OCI-LY1 (cell line): ENCODE results near the gene PTPRM.

Source experiments
- H2AFZ ChIP-seq: fragments of 200-600 bp; sonication (generic), shearing (Covaris generic); 2 replicates; pipeline ENCODE4 v1.6.0; 2014; ENCODE audit warnings: antibody characterized with exemption, mild to moderate bottlenecking, low read length
- H3F3A ChIP-seq: fragments of 200-600 bp; sonication (generic), shearing (Covaris generic); 2 replicates; pipeline ENCODE4 v1.6.0; 2014; ENCODE audit warnings: mild to moderate bottlenecking, antibody characterized with exemption, low read length, moderate library complexity; ENCODE audit not compliant: insufficient read depth
- H3K27ac ChIP-seq: fragments of 200-600 bp; sonication (generic); 2 replicates; pipeline ENCODE4 v1.5.1; 2014; ENCODE audit warnings: low read length, mixed run types, mild to moderate bottlenecking, low read depth; ENCODE audit not compliant: poor library complexity, severe bottlenecking
- H3K27me3 ChIP-seq: fragments of 200-600 bp; sonication (generic); 2 replicates; pipeline ENCODE4 v1.6.0; 2014; ENCODE audit warnings: antibody characterized with exemption, mild to moderate bottlenecking, low read length, moderate library complexity; ENCODE audit not compliant: insufficient read depth
- H3K36me3 ChIP-seq: fragments of 200-600 bp; sonication (generic); 2 replicates; pipeline ENCODE4 v1.6.1; 2014; ENCODE audit warnings: mild to moderate bottlenecking, antibody characterized with exemption, low read length, moderate library complexity, mixed read lengths; ENCODE audit not compliant: insufficient read depth
- H3K4me1 ChIP-seq: fragments of 200-600 bp; sonication (generic); 2 replicates; pipeline ENCODE4 v1.5.1; 2014; ENCODE audit warnings: mild to moderate bottlenecking, low read length, moderate library complexity; ENCODE audit not compliant: insufficient read depth, severe bottlenecking
- H3K4me2 ChIP-seq: fragments of 200-600 bp; sonication (generic), shearing (Covaris generic); 2 replicates; pipeline ENCODE4 v1.6.1; 2014; ENCODE audit warnings: low read length
- H3K4me3 ChIP-seq: fragments of 200-600 bp; sonication (generic); 2 replicates; pipeline ENCODE4 v1.5.1; 2014; ENCODE audit warnings: low read length, low read depth, mild to moderate bottlenecking, mixed read lengths; ENCODE audit not compliant: poor library complexity, severe bottlenecking
- H3K79me2 ChIP-seq: fragments of 200-600 bp; shearing (Covaris generic); 2 replicates; pipeline ENCODE4 v1.6.1; 2016; ENCODE audit warnings: mixed run types, low read length, mixed read lengths; ENCODE audit not compliant: insufficient read depth
- H3K9ac ChIP-seq: fragments of 200-600 bp; sonication (generic), shearing (Covaris generic); 2 replicates; pipeline ENCODE4 v1.6.1; 2014; ENCODE audit warnings: mild to moderate bottlenecking, low read length, mixed read lengths
- H3K9me2 ChIP-seq: fragments of 200-600 bp; sonication (generic), shearing (Covaris generic); 2 replicates; pipeline ENCODE4 v1.6.1; 2014; ENCODE audit warnings: low read depth, mild to moderate bottlenecking, low read length, mixed read lengths
- H3K9me3 ChIP-seq: fragments of 200-600 bp; shearing (Covaris generic); 2 replicates; pipeline ENCODE4 v1.6.1; 2014; ENCODE audit warnings: low read length, mixed read lengths
- H4K20me1 ChIP-seq: fragments of 200-600 bp; sonication (generic), shearing (Covaris generic); 2 replicates; pipeline ENCODE4 v1.6.0; 2016; ENCODE audit warnings: mild to moderate bottlenecking, low read length; ENCODE audit not compliant: insufficient read depth
- CTCF ChIP-seq: fragments of 200-600 bp; sonication (generic), shearing (Covaris generic); IDR thresholded peaks from 2 replicates; pipeline ENCODE4 v1.5.1; 2017; ENCODE audit warnings: mild to moderate bottlenecking, antibody characterized with exemption, low read length, moderate library complexity, mixed read lengths
- EZH2 ChIP-seq: fragments of 200-600 bp; sonication (generic), shearing (Covaris generic); IDR thresholded peaks from 2 replicates; pipeline ENCODE4 v1.8.0; 2017; ENCODE audit warnings: borderline replicate concordance, mixed run types, mild to moderate bottlenecking, antibody characterized with exemption, low read length, moderate library complexity, mixed read lengths

Gene PTPRM

GRCh38 chr18:8358033-8358765 lies 791.1 kb downstream of the PTPRM start:
- Histone ChIP-seq H3K27ac (no peak overlapping the region), H3K9me2 (no peaks in the 10 kb centered on the region), H3K4me1 (no peaks in the 10 kb centered on the region), H3K27me3 (no peaks in the 10 kb centered on the region), H3K4me2 (no peak overlapping the region), H3K79me2 (no peaks in the 10 kb centered on the region), H3K4me3 (no peak overlapping the region), H3K9ac (no peak overlapping the region), H2AFZ (no peak overlapping the region), H3K9me3 (no peaks in the 10 kb centered on the region), H3K36me3 (no peaks in the 10 kb centered on the region), H3F3A (no peaks in the 10 kb centered on the region), H4K20me1 (no peaks in the 10 kb centered on the region)
- no peak for TF ChIP-seq EZH2
- TF ChIP-seq CTCF = no peak

GRCh38 chr18:8359076-8359475 lies 792.0 kb downstream of the PTPRM start:
- Histone ChIP-seq H3K79me2 (no peaks in the 10 kb centered on the region), H3K27ac (no peak overlapping the region), H3K27me3 (no peaks in the 10 kb centered on the region), H3K9me2 (no peaks in the 10 kb centered on the region), H3K9me3 (no peaks in the 10 kb centered on the region), H3K4me3 (no peak overlapping the region), H3F3A (no peaks in the 10 kb centered on the region), H4K20me1 (no peaks in the 10 kb centered on the region), H3K36me3 (no peaks in the 10 kb centered on the region), H3K4me1 (no peaks in the 10 kb centered on the region), H2AFZ (no peak overlapping the region), H3K4me2 (no peak overlapping the region), H3K9ac (no peak overlapping the region)
- TF ChIP-seq CTCF (no peak), EZH2 (no peak)

GRCh38 chr18:8359481-8359880 lies 792.4 kb downstream of the PTPRM start:
- no peaks in the 10 kb centered on the region for H3K27me3 ChIP-seq
- TF ChIP-seq EZH2 (no peak), CTCF (no peak)
- no peaks in the 10 kb centered on the region for H3K9me3 ChIP-seq
- no peak overlapping the region for H3K4me2 ChIP-seq
- H3K9me2 ChIP-seq = no peaks in the 10 kb centered on the region
- no peaks in the 10 kb centered on the region for H3K4me1 ChIP-seq
- no peak overlapping the region for H3K9ac ChIP-seq
- no peak overlapping the region for H3K27ac ChIP-seq
- no peak overlapping the region for H3K4me3 ChIP-seq
- H3K79me2 ChIP-seq = no peaks in the 10 kb centered on the region
- no peak overlapping the region for H2AFZ ChIP-seq
- H3F3A ChIP-seq = no peaks in the 10 kb centered on the region
- no peaks in the 10 kb centered on the region for H4K20me1 ChIP-seq
- no peaks in the 10 kb centered on the region for H3K36me3 ChIP-seq
